ENCODE data around the gene XYLB.

GRCh38 chr3:38297537-38297936 lies 49.0 kb upstream of the XYLB start:
- TF ChIP-seq RAD21 (conservative IDR thresholded peaks at IDR 0.05) (no peak), CTCF (IDR thresholded peaks at IDR 0.05; ENCODE audit: poor library complexity, severe bottlenecking) (no peak), EZH2 (IDR thresholded peaks at IDR 0.05; ENCODE audit: borderline replicate concordance, insufficient read depth, low read length, poor library complexity, severe bottlenecking) (no peak), MXI1 (conservative IDR thresholded peaks at IDR 0.05; ENCODE audit: poor library complexity, severe bottlenecking) (no peak), POLR2AphosphoS5 (IDR thresholded peaks at IDR 0.05) (no peak), SMC3 (conservative IDR thresholded peaks at IDR 0.05; ENCODE audit: poor library complexity) (no peak), REST (IDR thresholded peaks at IDR 0.05; ENCODE audit: borderline replicate concordance) (no peak), TAF1 (IDR thresholded peaks at IDR 0.05; ENCODE audit: low read depth) (no peak), EP300 (conservative IDR thresholded peaks at IDR 0.05; ENCODE audit: poor library complexity, severe bottlenecking) (no peak)
